H54 (cell line): Measurements from ENCODE around the gene MDP1.
"Not testable (repeated sequence)": the region's sequence is repeated elsewhere in the genome, so short reads cannot be mapped to it uniquely, and the experiment has no call there.

ENCODE experiments used
- DNase-seq: peaks from one replicate; pipeline ENCODE4 v3.0.0; 2011; ENCODE audit warnings: low spot score, mixed read lengths; ENCODE audit not compliant: insufficient read length
- FAIRE-seq: peaks from 3 replicates; lab custom pipeline; 2011; peaks lifted over from hg19 to GRCh38; lab: Jason Lieb, UNC
- POLR2A ChIP-seq: IDR thresholded peaks from 2 replicates; pipeline ENCODE4 v1.6.1; 2011; ENCODE audit warnings: low read depth, mild to moderate bottlenecking, low read length

The MDP1 gene

DNA sequence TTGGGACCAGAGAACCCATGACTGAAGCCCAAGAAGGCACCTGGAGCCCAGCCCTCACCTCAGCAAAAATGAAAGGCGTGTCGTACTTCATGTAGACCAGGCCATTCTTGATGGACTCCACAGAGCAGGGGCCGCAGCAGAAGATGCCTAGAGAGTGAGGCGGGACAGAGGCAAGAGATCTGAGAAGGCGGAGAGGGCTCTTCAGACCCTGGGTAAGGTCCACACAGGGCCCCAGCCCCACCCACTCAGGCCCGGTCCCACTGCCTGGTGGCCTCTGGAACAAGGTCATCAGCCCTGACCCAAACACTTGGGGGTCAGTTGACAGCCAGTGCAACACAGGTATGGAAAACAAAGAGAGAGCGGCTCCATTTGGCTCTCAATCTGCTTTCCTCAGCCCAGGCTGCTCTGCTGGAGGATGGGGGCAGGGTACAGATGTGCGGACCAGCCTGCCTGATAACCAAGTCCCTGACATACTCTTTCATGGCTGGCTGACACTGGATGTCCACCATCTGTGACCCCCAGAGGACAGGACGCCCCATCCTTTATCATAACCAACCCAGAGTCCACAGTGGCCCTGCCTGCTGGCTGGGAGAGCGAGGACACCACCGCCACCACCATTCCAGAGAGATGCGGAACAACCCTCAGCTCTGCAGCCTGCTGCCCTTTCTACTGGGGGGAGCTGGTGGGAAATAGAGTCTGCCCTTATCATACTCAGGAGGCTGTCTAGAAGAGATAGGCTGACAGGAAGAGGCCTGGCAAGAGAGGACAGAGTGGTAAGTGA lies 40.3 kb upstream of the MDP1 start:
- FAIRE-seq: no peak
- no peak for DNase-seq
- no peak for TF ChIP-seq POLR2A

DNA sequence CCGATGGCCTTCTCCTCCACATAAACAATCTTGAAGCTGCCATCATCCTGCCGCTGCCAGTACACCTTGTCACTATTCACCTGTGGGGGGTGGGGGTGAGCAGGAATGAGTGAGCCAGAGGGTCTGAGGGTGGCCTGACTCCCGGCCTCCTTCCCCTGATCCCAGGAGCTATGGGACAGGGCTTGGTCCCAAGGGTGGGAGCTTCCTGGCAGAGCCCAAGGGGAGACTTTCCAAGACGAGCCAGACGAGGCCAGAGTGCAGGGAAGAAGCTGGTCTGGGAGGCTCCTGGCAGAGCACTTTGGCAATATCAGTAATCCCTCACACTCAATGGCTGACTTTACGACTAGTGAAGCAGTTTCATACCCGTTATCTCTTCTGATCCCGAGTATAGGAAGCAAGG lies 39.6 kb upstream of the MDP1 start:
- DNase-seq (no peak), FAIRE-seq (no peak)
- TF ChIP-seq POLR2A: no peak

DNA sequence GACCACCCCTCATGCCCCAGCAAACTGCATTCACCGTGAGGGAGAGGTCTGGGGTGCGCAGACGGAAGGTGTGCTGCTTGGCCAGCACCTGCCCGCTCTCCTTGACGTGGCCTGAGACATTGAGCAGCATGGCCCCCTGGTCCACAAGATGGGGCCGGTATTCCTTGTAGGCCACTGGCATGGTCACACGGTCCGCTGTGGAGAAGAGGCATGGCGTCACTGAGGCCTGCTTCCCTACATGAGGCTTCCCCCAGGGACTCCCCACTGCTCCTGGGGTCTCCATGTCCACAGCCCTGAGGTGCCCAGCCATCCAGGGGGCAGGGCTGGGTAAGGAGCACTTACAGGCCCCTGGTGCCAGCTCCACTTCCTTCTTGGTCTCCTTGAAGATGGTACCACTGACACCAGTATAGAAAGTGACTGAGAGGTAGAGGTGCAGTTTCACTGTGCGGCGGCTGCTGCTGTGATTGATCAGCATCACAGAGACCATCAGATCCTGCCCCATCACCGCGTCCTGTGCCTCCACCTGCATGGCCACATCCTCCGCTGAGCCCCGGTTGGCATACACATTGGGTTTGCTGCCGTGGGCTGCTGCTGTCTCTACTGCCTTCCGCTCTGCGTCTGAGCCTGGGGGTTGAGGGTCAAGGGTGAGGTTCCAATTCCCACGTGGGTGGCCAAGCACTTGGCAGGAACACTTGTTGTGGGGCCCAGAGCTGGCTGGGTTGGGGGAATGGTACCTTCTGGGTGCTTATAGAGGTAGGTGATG lies 38.9 kb upstream of the MDP1 start:
- TF ChIP-seq POLR2A: no peak
- FAIRE-seq (no peak), DNase-seq (no peak)

DNA sequence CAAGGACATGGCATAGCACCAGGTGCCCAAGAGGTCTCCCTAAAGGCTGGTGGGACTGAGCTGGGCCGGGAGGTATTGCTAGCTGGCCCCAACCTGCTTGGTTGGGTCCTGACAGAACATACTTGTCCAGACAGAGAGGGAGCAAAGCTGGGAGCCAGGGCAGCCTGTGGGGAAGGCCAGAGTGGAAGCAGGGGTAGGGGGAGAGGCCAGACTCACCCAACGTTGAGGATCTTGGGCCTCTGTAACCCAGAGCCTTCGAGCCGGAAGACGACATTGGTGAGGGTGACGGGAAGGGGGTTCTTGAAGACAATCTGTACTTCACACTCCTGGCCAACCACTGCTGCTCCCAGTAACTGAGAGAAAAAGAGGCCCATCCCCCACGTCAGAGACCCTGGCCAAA lies 38.1 kb upstream of the MDP1 start:
- DNase-seq (no peak), FAIRE-seq (no peak)
- no peak for TF ChIP-seq POLR2A

DNA sequence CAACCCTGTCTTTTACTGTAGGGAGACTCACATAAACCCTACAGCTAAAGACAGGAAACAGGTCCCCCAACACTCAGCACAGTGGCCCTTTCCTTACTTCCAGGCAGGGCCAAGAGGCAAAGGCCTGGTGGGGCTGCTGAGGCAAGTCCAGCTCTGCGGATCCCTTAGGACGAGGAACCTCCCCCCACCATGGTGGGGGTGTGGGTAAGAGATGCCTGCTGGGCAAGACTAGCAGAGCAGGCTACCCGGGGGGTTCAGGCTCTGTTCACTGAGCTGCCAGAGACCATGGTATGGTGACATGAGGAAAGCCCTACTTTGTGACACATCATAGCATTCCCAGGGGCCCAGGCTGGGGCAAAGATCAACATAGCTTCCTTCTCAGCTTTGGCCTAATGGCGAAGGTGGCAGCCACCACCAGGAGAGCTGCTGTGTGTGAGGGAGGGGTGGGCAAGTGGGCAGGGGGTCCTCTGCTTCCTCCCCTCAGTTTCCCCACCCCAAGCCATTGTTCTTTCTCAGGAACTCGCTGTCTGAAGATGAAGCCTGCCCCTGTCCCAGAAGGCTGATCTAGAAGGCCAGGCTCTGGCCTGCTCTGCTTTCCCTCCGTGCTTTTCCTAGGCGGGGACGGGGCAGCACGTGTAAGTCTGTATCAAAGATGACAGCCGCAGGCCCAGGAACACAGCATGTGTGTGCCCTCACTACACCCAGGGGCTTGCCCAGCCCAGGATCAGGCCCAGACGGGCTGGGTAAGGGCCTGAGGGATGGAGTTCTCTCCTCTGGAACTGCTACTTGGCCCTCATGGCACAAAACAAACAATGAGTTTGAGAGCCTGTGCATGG lies 36.6 kb upstream of the MDP1 start:
- no peak for TF ChIP-seq POLR2A
- no peak for DNase-seq
- no peak for FAIRE-seq

DNA sequence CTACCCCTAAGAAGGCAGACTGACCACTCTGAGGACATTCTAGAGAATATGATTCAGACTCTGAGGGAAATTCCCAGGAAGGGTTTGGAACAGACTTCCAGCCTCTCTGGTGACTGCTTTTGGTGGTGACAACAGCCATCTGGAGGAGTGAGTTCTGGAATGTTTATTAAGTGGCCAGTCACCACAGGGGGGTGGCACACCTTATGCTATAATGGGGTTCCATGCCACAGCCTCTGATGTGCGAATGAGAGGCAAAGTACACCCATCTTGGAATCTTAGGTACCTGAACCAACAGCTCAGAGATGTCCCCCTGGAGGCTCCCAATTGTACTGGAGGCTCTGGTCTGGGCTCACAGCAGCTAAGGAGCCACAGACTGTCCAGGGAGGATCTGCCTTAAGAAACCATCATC lies 36.0 kb upstream of the MDP1 start:
- TF ChIP-seq POLR2A: no peak
- no peak for DNase-seq
- FAIRE-seq: no peak

DNA sequence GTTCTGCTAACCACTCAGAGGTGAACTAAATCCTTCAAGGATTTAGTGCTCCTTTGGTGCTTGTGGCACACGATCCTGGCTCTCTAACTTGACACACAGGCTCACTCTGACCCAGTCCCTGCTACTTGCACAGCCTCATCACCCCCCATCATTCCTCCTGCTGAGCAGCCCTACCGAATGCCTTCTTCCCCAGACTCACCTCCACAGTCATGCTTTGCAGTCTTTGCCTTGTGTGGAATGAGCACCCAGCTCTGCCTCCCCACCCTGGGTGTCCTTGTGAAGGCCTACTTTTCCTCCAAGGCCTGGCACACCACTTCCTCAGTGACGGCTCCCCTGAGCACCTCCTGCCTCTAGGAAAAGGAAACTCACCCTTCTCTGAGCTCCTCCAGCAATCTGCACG lies 34.5 kb upstream of the MDP1 start:
- DNase-seq: no peak
- no peak for TF ChIP-seq POLR2A
- FAIRE-seq: no peak

DNA sequence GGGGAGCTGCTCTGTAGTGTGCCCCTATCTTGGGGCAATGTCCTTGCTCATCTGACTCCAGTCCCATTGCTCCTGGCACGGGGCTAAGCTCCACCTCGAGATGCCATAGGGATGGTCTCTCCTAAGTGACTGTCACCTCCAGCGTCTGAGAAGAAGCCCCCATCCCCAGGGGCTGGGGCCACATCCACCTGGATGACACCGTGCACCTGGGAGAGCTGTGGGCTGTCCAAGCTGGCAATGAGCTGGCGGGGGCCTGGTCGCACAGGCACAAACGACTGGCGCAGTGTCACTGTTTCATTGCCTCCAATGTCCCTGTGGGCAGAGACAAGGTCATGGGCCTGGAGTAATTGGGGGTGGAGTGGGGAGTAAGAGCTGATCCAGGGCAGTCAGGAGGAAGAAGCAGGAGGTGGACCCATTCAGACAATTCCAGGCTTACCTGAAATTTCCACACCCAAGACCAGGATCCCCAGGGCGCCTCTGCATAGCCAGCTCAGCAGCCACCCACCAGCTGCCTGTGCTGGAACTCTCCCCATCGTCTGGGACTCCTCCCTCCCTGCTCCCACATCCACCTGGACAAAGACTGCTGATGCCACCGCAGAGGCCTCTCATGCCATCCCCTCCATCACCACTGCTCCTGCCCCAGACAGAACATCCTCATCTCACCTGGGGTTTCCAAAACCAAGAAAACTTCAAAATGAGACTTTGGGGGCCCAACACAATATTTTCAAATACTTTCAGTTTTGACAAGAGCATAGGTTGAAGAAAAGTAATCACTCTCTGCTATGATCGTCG lies 33.6 kb upstream of the MDP1 start:
- no peak for DNase-seq
- no peak for TF ChIP-seq POLR2A
- FAIRE-seq: no peak

DNA sequence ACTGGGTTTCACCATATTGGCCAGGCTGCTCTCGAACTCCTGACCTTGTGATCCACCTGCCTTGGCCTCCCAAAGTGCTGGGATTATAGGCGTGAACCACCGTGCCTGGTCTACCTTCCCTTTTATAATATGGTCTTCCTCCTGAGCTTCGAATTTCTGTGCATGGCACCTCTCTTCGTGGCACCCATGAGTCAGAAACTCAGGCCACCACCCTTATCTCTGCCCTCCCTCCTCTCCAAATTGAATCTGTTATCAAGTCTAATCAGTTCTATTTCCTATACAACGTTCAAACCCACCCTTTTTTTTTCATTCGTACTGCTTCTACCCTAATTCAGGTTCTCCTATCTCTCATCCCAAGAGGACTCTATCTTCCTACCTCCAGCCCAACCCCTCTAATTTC lies 31.6 kb upstream of the MDP1 start:
- FAIRE-seq (no peak), DNase-seq (no peak)
- TF ChIP-seq POLR2A: no peak

DNA sequence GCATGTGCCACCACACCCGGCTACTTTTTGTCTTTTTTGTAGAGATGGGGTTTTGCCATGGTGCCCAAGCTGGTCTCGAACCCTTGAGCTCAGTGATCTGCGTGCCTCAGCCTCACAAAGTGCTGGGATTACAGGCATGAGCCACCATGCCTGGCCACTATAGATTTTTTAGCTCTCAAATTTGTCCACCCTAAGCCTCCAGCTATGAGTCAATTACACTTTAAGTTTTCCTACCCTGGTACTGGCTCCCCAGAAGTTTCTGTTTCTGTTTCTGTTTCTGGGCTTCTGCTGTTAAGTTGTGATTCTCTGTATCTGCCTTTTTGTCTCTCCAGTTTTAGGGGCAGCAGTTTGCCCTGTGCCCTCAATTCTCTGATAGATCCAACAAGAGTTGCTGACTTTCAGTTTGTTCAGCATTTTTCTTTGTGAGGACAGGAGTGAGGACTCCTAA lies 30.9 kb upstream of the MDP1 start:
- TF ChIP-seq POLR2A: no peak
- FAIRE-seq (no peak), DNase-seq (no peak)

DNA sequence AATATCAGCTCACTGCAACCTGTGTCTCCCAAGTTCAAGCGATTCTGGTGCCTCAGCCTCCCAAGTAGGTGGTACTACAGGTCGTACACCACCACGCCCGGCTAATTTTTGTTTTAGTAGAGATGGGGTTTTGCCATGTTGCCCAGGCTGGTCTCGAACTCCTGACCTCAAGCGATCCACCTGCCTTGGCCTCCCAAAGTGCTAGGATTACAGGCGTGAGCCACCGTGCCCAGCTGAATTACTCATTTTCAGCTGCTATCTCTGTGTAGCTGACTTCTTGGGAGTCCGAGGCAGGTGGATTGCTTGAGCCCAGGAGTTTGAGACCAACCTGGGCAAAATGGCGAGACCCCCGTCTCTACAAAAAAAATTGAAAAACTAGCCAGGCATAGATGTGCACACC lies 29.5 kb upstream of the MDP1 start:
- FAIRE-seq, DNase-seq: not testable (repeated sequence)

DNA sequence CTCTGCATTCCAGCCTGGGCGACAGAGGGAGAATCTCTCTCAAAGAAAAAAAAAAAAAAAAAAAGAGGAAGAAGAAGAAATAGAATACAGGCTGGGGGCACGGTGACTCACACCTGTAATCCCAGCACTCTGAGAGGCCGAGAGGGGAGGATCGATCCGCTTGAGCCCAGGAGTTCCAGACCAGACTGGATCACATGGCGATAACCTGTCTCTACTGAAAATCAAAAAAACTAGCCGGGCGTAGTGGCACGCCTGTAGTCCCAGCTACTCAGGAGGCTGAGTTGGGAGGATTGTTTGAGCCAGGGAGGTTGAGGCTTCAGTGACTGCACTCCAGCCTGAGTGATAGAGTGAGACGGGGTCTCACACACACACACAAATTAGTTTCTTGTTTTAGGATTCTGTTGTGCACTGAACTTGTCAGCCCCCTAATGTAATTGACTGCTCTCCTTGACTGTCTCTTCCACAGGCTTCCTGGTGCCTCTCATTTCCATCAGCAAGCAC lies 27.5 kb upstream of the MDP1 start:
- TF ChIP-seq POLR2A: no peak
- FAIRE-seq (no peak), DNase-seq (no peak)

DNA sequence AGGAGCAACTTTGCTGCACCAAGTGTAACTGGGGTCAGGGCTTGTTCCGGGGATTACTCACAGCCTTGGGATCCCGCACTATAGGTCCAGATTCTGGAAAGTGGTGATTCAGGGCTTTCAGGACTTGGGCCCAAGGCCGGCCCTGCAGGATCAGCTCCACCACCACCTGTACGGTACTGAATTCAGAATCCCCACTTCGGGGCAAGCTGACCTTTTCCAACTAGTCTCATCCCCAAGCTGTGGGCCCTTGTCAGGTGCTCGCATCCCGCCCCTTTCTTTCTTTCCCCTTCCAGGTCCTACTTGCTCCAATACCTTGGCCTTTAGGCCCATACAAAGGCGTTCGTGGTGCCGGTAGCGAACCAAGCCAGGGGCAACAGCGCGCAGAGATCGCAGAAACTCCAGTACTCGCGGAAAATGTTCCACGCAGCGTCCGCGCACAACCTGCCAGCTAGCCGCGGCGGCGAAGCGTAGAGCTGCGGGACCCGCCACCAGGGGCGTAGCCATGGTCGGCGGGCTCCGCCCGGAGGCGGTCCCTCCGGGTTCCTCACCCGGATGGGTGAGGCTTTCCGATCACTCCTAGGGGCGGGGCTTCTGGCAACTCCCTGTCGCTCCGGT lies 26.1 kb upstream of the MDP1 start:
- DNase-seq (peak; percentile 85), FAIRE-seq (no peak)
- no peak; the same call in 1 of the 2 replicates for TF ChIP-seq POLR2A
